ENCODE data around the gene SMAD6.

GRCh38 chr15:66655997-66656396 lies 46.0 kb upstream of the SMAD6 start:
- TF ChIP-seq CTCF (conservative IDR thresholded peaks at IDR 0.05; ENCODE audit: low read length) (no peak), EZH2phosphoT487 (IDR thresholded peaks at IDR 0.05; ENCODE audit: borderline replicate concordance) (no peak)
